Measurements from ENCODE around the gene SH2B3.

GRCh38 chr12:111448846-111449790, 43.4 kb downstream of the SH2B3 start:
- TF ChIP-seq, protein P1, sequence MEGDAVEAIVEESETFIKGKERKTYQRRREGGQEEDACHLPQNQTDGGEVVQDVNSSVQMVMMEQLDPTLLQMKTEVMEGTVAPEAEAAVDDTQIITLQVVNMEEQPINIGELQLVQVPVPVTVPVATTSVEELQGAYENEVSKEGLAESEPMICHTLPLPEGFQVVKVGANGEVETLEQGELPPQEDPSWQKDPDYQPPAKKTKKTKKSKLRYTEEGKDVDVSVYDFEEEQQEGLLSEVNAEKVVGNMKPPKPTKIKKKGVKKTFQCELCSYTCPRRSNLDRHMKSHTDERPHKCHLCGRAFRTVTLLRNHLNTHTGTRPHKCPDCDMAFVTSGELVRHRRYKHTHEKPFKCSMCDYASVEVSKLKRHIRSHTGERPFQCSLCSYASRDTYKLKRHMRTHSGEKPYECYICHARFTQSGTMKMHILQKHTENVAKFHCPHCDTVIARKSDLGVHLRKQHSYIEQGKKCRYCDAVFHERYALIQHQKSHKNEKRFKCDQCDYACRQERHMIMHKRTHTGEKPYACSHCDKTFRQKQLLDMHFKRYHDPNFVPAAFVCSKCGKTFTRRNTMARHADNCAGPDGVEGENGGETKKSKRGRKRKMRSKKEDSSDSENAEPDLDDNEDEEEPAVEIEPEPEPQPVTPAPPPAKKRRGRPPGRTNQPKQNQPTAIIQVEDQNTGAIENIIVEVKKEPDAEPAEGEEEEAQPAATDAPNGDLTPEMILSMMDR (IDR thresholded peaks at IDR 0.05), result no peak
- no peak for TF ChIP-seq POLR2A (IDR thresholded peaks at IDR 0.05)

All from heart left ventricle (tissue), 13 donors.